PC-9 (cell line): ENCODE measurements around the gene SGPL1. TPM values are rescaled to one million over a fixed set of nuclear protein-coding genes. Genes with fewer than 3 reads are reported as not detected.

ENCODE experiments used
- BruUV-seq: library from RNA; stranded (reverse); fragments of 400-500 nt; replicated peaks from 2 replicates; lab custom pipeline; 2021; lab: Mats Ljungman, UMichigan
- CTCF ChIA-PET: fragments of 300-600 bp; sonication (Branson Sonifier 250); formaldehyde crosslinking; loops from one replicate; lab custom pipeline; 2022; ENCODE audit warnings: antibody characterized with exemption; lab: Charles Lee
- POLR2A ChIA-PET: fragments of 300-600 bp; sonication (Branson Sonifier 250); formaldehyde crosslinking; loops from one replicate; lab custom pipeline; 2022; ENCODE audit warnings: antibody characterized with exemption; ENCODE audit not compliant: unreplicated experiment; lab: Charles Lee
- DNase-seq, 2 experiments: peaks; one replicate each; pipeline versions ENCODE4 v3.0.0 to v3.0.0-alpha.2; 2015 to 2022; ENCODE audit warnings: mixed read lengths in 1 of 2
- H2AFZ ChIP-seq: fragments of 200-600 bp; sonication (generic); 2 replicates; pipeline ENCODE4 v1.8.1; 2017; ENCODE audit warnings: antibody characterized with exemption
- H3F3A ChIP-seq: fragments of 200-600 bp; sonication (generic); 2 replicates; pipeline ENCODE4 v1.8.1; 2017; ENCODE audit warnings: antibody characterized with exemption, mild to moderate bottlenecking, low read depth; ENCODE audit not compliant: insufficient read depth
- H3K27ac ChIP-seq: fragments of 200-600 bp; sonication (generic); 2 replicates; pipeline ENCODE4 v1.6.1; 2016; ENCODE audit warnings: mixed run types
- H3K27me3 ChIP-seq: fragments of 200-600 bp; sonication (generic); 2 replicates; pipeline ENCODE4 v1.6.1; 2016; ENCODE audit warnings: low read depth, mixed run types; ENCODE audit not compliant: insufficient read depth
- H3K36me3 ChIP-seq: fragments of 200-600 bp; sonication (generic); 2 replicates; pipeline ENCODE4 v1.6.1; 2016; ENCODE audit warnings: low read depth, mixed run types
- H3K4me1 ChIP-seq: fragments of 200-600 bp; sonication (generic); replicated peaks from 2 replicates; pipeline ENCODE4 v1.6.1; 2016; ENCODE audit warnings: mixed run types; ENCODE audit not compliant: insufficient read depth
- H3K4me2 ChIP-seq: fragments of 200-600 bp; sonication (generic); 2 replicates; pipeline ENCODE4 v1.6.1; 2017; ENCODE audit warnings: mixed run types
- H3K4me3 ChIP-seq: fragments of 200-600 bp; sonication (generic); 2 replicates; pipeline ENCODE4 v1.6.1; 2016; ENCODE audit warnings: mixed run types
- H3K79me2 ChIP-seq: fragments of 200-600 bp; sonication (generic); 2 replicates; pipeline ENCODE4 v1.6.1; 2017; ENCODE audit warnings: low read depth, mixed run types
- H3K9me2 ChIP-seq: fragments of 200-600 bp; sonication (generic); 2 replicates; pipeline ENCODE4 v1.8.1; 2017; ENCODE audit warnings: mild to moderate bottlenecking; ENCODE audit not compliant: insufficient read depth
- H3K9me3 ChIP-seq: fragments of 200-600 bp; sonication (generic); 2 replicates; pipeline ENCODE4 v1.8.1; 2016; ENCODE audit warnings: low read depth; ENCODE audit not compliant: insufficient read depth
- H4K20me1 ChIP-seq: fragments of 200-600 bp; sonication (generic); 2 replicates; pipeline ENCODE4 v1.8.1; 2017; ENCODE audit not compliant: insufficient read depth
- EZH2 ChIP-seq: fragments of 200-600 bp; sonication (generic); IDR thresholded peaks from 2 replicates; pipeline ENCODE4 v1.8.0; 2017; ENCODE audit warnings: antibody characterized with exemption, low read depth
- intact Hi-C: fragments of 100-400 bp; cut with micrococcal nuclease; formaldehyde crosslinking; loops from one replicate; pipeline ENCODE4 v1.10.0; 2022; ENCODE audit not compliant: unreplicated experiment
- total RNA-seq: library from RNA; stranded (reverse); gene quantifications from 2 replicates; pipeline ENCODE4 v1.2.3, GENCODE V29; 2021
- TF ChIP-seq, protein P1 (sequence below): fragments of 200-600 bp; sonication (generic); conservative IDR thresholded peaks from 2 replicates; pipeline ENCODE4 v1.6.1; 2017; ENCODE audit warnings: mixed run types, antibody characterized with exemption, mild to moderate bottlenecking, moderate library complexity

SGPL1 gene
- total RNA-seq, 1 experiment from 2014 or later, result 96.9 TPM

DNA sequence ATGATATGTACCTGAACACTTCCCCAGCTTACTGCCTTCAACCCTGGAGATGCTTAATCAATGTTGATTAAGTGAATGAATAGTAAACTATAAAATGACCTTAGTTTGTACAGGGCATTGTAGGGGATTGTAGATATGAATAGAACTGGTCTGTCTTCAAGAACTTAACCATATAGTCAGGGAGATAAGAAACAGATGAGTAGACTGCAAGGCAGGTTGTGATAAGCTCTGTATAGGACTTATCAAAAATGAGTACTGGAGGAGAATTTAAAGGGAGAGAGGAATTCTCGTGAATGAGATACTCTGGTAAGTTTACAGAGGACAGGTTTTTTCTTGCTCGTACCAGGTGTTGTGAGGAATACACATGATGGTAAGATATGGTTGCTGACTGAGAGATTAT is 27.6 kb downstream of the SGPL1 start:
- Histone ChIP-seq H3K9me3 (no peaks in the 10 kb centered on the region), H3K79me2 (peaks cover 44% of the 10 kb centered on the region), H3K4me3 (no peak overlapping the region), H2AFZ (no peak overlapping the region), H3K36me3 (peaks cover 59% of the 10 kb centered on the region), H3K4me1 (peaks cover 17% of the 10 kb centered on the region), H3K27ac (no peak overlapping the region), H3K27me3 (no peaks in the 10 kb centered on the region), H4K20me1 (no peaks in the 10 kb centered on the region; the same call in 1 of the 2 replicates), H3K4me2 (no peak overlapping the region), H3F3A (0 out of 2 replicates have a peak, but pooled peaks cover 6% of the 10 kb centered on the region), H3K9me2 (no peaks in the 10 kb centered on the region)
- ChIA-PET CTCF (no interaction called here), POLR2A (no interaction called here)
- BruUV-seq, result no TSS peak
- TF ChIP-seq EZH2, result no peak
- TF ChIP-seq, protein P1, sequence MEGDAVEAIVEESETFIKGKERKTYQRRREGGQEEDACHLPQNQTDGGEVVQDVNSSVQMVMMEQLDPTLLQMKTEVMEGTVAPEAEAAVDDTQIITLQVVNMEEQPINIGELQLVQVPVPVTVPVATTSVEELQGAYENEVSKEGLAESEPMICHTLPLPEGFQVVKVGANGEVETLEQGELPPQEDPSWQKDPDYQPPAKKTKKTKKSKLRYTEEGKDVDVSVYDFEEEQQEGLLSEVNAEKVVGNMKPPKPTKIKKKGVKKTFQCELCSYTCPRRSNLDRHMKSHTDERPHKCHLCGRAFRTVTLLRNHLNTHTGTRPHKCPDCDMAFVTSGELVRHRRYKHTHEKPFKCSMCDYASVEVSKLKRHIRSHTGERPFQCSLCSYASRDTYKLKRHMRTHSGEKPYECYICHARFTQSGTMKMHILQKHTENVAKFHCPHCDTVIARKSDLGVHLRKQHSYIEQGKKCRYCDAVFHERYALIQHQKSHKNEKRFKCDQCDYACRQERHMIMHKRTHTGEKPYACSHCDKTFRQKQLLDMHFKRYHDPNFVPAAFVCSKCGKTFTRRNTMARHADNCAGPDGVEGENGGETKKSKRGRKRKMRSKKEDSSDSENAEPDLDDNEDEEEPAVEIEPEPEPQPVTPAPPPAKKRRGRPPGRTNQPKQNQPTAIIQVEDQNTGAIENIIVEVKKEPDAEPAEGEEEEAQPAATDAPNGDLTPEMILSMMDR, result no peak
- DNase-seq, result no peak
- intact Hi-C loops, result no loop called here

DNA sequence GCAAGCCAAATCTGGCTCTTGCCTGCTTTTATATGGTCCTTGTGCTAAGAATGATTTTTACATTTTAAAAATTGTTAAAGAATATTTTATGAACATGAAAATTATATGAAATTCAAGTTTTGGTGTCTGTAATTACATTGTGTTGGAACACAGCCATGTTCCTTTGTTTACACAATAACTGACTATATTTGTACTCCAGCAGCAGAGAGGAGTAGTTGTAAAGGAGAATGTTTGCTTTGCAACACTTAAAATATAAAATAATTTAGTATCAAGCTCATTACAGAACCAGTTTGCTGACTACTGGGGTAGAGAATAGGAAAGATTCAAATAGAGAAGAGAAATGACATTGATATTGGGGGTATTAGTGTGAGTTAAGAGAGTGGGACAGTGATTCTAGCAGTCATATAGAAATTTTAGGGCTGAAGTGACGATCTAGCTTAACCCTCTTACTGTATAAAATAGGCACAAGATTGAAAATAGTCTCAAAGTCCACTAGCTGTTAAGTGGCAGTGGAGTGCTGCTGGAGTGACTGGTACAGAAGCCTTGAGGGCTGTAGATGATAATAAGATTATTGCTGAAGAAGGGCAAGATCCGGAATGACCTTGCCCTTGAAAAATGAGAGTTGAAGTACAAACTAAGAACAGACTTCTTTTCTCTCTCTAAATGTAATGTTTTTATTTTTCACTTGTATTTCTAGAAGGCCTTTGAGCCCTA is 28.2 kb downstream of the SGPL1 start:
- intact Hi-C loops, result no loop called here
- Histone ChIP-seq H2AFZ (no peak overlapping the region), H3F3A (peaks cover 11% of the 10 kb centered on the region), H4K20me1 (no peaks in the 10 kb centered on the region; the same call in 1 of the 2 replicates), H3K9me3 (no peaks in the 10 kb centered on the region), H3K4me1 (peaks cover 22% of the 10 kb centered on the region), H3K9me2 (no peaks in the 10 kb centered on the region), H3K4me3 (no peak overlapping the region), H3K4me2 (no peak overlapping the region), H3K79me2 (peaks cover 41% of the 10 kb centered on the region), H3K27me3 (no peaks in the 10 kb centered on the region), H3K36me3 (peaks cover 53% of the 10 kb centered on the region), H3K27ac (no peak overlapping the region)
- no TSS peak for BruUV-seq
- TF ChIP-seq, protein P1, result no peak
- TF ChIP-seq EZH2, result no peak
- ChIA-PET CTCF (no interaction called here), POLR2A (no interaction called here)
- no peak for DNase-seq

DNA sequence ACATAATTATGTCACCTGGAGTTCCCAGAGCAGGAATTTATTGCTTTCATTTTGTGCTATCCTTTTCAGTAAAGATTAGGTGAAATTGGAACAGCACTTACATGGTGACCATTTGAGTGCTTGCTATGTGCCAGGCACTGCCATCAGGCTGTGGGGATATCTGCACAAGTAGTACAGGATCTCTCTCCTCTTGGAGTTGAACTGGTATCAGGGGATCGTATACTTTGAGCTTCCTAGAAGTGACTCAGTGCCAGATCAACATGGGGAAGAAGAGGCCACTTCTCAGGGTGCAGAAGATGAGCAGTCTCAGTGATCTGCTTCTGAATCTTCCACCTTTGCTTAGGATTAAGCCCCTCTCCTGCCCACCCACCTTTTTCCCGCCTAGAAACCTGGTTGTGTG is 29.5 kb downstream of the SGPL1 start:
- H3K4me2 ChIP-seq, result no peak overlapping the region
- ChIA-PET CTCF (no interaction called here), POLR2A (no interaction called here)
- DNase-seq, result no peak
- no peaks in the 10 kb centered on the region for H3K9me3 ChIP-seq
- H3K4me3 ChIP-seq, result no peak overlapping the region
- no peak overlapping the region for H2AFZ ChIP-seq
- H3F3A ChIP-seq, result peaks cover 24% of the 10 kb centered on the region
- no TSS peak for BruUV-seq
- no peaks in the 10 kb centered on the region for H3K9me2 ChIP-seq
- H3K36me3 ChIP-seq, result peaks cover 40% of the 10 kb centered on the region
- peaks cover 40% of the 10 kb centered on the region for H3K79me2 ChIP-seq
- intact Hi-C loops, result no loop called here
- H3K27ac ChIP-seq, result no peak overlapping the region
- H4K20me1 ChIP-seq, result peaks cover 3% of the 10 kb centered on the region; the same call in 1 of the 2 replicates
- H3K4me1 ChIP-seq, result peaks cover 35% of the 10 kb centered on the region
- no peak for TF ChIP-seq EZH2
- TF ChIP-seq, protein P1, result no peak
- no peaks in the 10 kb centered on the region for H3K27me3 ChIP-seq
